PC-3 (cell line): ENCODE data around the gene ACBD3. TPM values are rescaled to one million over a fixed set of nuclear protein-coding genes. Genes with fewer than 3 reads are reported as not detected.
A peak's percentile ranks its signal among the peaks of the same experiment; 100 is the strongest.

ENCODE experiments used
- ATAC-seq: fragments of 200-7000 bp; cut with Tn5 transposase; 2 replicates; pipeline ENCODE4 v1.9.1; 2020; ENCODE audit warnings: mild to moderate bottlenecking, moderate library complexity
- Bru-seq: library from RNA; stranded (reverse); fragments of 400-500 nt; gene quantifications from one replicate; lab custom pipeline; 2021; lab: Mats Ljungman, UMichigan
- BruChase-seq, 2 experiments: library from RNA; stranded (reverse); fragments of 400-500 nt; gene quantifications; one replicate each; lab custom pipeline; 2021; lab: Mats Ljungman, UMichigan
- BruUV-seq: library from RNA; stranded (reverse); fragments of 400-500 nt; replicated peaks from 2 replicates; lab custom pipeline; 2021; lab: Mats Ljungman, UMichigan
- CTCF ChIA-PET: fragments of 300-600 bp; sonication (Branson Sonifier 250); formaldehyde crosslinking; loops from one replicate; lab custom pipeline; 2022; ENCODE audit warnings: antibody characterized with exemption; lab: Charles Lee
- POLR2A ChIA-PET: fragments of 300-600 bp; sonication (Branson Sonifier 250); formaldehyde crosslinking; loops from one replicate; lab custom pipeline; 2022; ENCODE audit warnings: antibody characterized with exemption; ENCODE audit not compliant: unreplicated experiment; lab: Charles Lee
- DNase-seq: peaks from one replicate; pipeline ENCODE4 v3.0.0-alpha.2; 2015
- H2AFZ ChIP-seq: fragments of 300-600 bp; sonication (generic); 2 replicates; pipeline ENCODE4 v1.6.0; 2016; ENCODE audit warnings: antibody characterized with exemption, low read length
- H3F3A ChIP-seq: fragments of 300-600 bp; sonication (generic); one replicate; pipeline ENCODE4 v1.6.0; 2017; ENCODE audit warnings: antibody characterized with exemption, low read length, control low read depth, mild to moderate bottlenecking; ENCODE audit not compliant: unreplicated experiment
- H3K27ac ChIP-seq: fragments of 300-600 bp; sonication (generic); 2 replicates; pipeline ENCODE4 v1.5.1; 2016; ENCODE audit warnings: mild to moderate bottlenecking, low read length
- H3K27me3 ChIP-seq: fragments of 300-600 bp; sonication (generic); 2 replicates; pipeline ENCODE4 v1.6.1; 2016; ENCODE audit warnings: low read length, mixed read lengths
- H3K36me3 ChIP-seq: fragments of 300-600 bp; sonication (generic); 2 replicates; pipeline ENCODE4 v1.6.1; 2016; ENCODE audit warnings: low read depth, mixed run types, low read length, mixed read lengths
- H3K4me1 ChIP-seq: fragments of 300-600 bp; sonication (generic); 2 replicates; pipeline ENCODE4 v1.5.1; 2016; ENCODE audit warnings: low read length; ENCODE audit not compliant: insufficient read depth
- H3K4me2 ChIP-seq: fragments of 300-600 bp; sonication (generic); 2 replicates; pipeline ENCODE4 v1.6.0; 2016; ENCODE audit warnings: low read length
- H3K4me3 ChIP-seq: fragments of 300-600 bp; sonication (generic); 2 replicates; pipeline ENCODE4 v1.5.1; 2016; ENCODE audit warnings: mild to moderate bottlenecking, low read length, mixed read lengths
- H3K79me2 ChIP-seq: fragments of 300-600 bp; sonication (generic); 2 replicates; pipeline ENCODE4 v1.6.1; 2017; ENCODE audit warnings: low read length, mixed read lengths
- H3K9ac ChIP-seq: fragments of 300-600 bp; sonication (generic); 2 replicates; pipeline ENCODE4 v1.6.0; 2016; ENCODE audit warnings: mild to moderate bottlenecking, low read length
- H3K9me2 ChIP-seq: fragments of 300-600 bp; sonication (generic); replicated peaks from 2 replicates; pipeline ENCODE4 v1.6.1; 2016; ENCODE audit warnings: mixed run types, low read length, mixed read lengths
- H3K9me3 ChIP-seq: fragments of 300-600 bp; sonication (generic); 2 replicates; pipeline ENCODE4 v1.6.1; 2016; ENCODE audit warnings: low read length, mixed read lengths
- H4K20me1 ChIP-seq: fragments of 300-600 bp; sonication (generic); 2 replicates; pipeline ENCODE4 v1.6.1; 2016; ENCODE audit warnings: low read length, mixed read lengths
- EZH2 ChIP-seq: fragments of 300-600 bp; sonication (generic); IDR thresholded peaks from one replicate; pipeline ENCODE4 v1.6.1; 2017; ENCODE audit warnings: antibody characterized with exemption, mild to moderate bottlenecking, low read length; ENCODE audit not compliant: unreplicated experiment
- EZH2phosphoT487 ChIP-seq: fragments of 300-600 bp; sonication (generic); IDR thresholded peaks from 2 replicates; pipeline ENCODE4 v1.6.1; 2018; ENCODE audit warnings: mild to moderate bottlenecking, antibody characterized with exemption, low read length, borderline replicate concordance
- intact Hi-C: fragments of 100-400 bp; cut with micrococcal nuclease; formaldehyde crosslinking; loops from 2 replicates; pipeline ENCODE4 v1.9.0; 2023
- long read RNA-seq: library from polyadenylated mRNA; unstranded; transcript quantifications from one replicate; pipeline ENCODE4 v2.0.0, GENCODE V29; 2021; ENCODE audit not compliant: unreplicated experiment
- total RNA-seq: library from RNA; depleted of rRNA; stranded (reverse); fragments of >200 nt; gene quantifications from 2 replicates; pipeline ENCODE4 v1.2.3, GENCODE V29; 2014; rRNA removed
- TF ChIP-seq, protein P1 (sequence below): fragments of 300-600 bp; sonication (generic); conservative IDR thresholded peaks from 2 replicates; pipeline ENCODE4 v1.5.1; 2017; ENCODE audit warnings: antibody characterized with exemption, low read depth, mild to moderate bottlenecking, low read length

The ACBD3 gene
- 62.2 and 62.9 TPM in 2 replicates for total RNA-seq
- percentile 98 among the genes with signal in this experiment for Bru-seq, nascent RNA
- percentile 97 among the genes with signal in this experiment for BruChase-seq, experiment 1, labeled RNA remaining after a 6-hour chase
- BruChase-seq, experiment 2, labeled RNA remaining after a 2-hour chase, result percentile 98 among the genes with signal in this experiment
- long read RNA-seq, transcript ACBD3-201 (8 exons, 3,573 nt), result major isoform, 357 of 492 reads
- long read RNA-seq, partial matches to known transcripts, result 74 of 492 reads
- long read RNA-seq, other reads (novel, unspliced or antisense), result 61 of 492 reads

DNA sequence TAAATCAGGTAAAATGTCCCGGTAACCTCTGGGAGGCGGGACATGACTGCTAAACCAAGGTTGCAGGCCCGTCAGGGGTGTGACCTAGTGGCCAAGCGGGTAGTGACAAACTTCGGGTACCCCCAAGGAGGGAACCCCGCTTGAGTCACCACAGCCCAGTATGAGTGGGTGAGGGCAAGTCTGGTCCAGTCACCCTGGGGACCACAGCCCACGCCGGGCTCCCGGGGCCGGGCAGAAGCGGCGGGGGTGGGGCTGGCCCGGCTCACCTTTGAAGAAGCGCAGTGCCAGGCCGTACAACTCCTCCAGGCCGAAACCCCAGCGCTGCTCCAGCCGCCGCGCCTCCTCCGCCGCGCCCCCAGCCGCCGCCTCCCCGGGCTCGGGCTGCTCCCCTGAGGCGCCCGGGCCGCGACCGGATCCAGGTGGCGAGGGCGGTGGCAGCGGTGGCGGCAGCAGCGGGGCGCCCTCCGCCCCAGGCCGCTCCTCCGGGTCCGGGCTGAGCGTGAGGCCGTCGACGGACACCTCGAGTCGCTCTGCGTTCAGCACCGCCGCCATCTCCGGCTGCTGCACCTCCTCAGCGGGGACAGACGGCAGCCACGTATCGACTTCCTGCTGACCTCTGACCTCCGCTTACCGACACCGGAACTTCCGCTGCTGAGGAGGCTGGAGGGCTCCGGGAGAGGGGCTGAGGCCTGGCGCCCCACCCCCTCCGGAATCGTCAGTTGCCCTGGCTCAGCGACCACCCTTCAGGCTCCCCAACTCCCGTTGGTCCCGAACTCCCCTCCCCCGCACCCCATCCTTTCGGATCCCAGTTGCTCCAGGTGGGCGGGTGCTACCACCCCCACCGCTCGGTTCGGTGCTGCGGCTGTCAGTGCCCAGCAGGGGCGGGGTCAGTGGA, at the start of gene ACBD3:
ACBD3 (minus strand) TSS at position 618 of the 895 bp plus-strand sequence; CDS start at position 552, 66 bp downstream.
- H3K9ac ChIP-seq, result peak within 1 kb of the TSS; percentile 84
- TF ChIP-seq EZH2phosphoT487 (no peak), EZH2 (no peak)
- TF ChIP-seq, protein P1, sequence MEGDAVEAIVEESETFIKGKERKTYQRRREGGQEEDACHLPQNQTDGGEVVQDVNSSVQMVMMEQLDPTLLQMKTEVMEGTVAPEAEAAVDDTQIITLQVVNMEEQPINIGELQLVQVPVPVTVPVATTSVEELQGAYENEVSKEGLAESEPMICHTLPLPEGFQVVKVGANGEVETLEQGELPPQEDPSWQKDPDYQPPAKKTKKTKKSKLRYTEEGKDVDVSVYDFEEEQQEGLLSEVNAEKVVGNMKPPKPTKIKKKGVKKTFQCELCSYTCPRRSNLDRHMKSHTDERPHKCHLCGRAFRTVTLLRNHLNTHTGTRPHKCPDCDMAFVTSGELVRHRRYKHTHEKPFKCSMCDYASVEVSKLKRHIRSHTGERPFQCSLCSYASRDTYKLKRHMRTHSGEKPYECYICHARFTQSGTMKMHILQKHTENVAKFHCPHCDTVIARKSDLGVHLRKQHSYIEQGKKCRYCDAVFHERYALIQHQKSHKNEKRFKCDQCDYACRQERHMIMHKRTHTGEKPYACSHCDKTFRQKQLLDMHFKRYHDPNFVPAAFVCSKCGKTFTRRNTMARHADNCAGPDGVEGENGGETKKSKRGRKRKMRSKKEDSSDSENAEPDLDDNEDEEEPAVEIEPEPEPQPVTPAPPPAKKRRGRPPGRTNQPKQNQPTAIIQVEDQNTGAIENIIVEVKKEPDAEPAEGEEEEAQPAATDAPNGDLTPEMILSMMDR, result 0 out of 2 replicates have a peak, but pooled peaks have one; percentile 12
- peak within 1 kb of the TSS; percentile 42 for H3K27ac ChIP-seq
- no peaks in the 10 kb centered on the region for H3K9me2 ChIP-seq
- H4K20me1 ChIP-seq, result peaks cover 29% of the 10 kb centered on the region
- POLR2A ChIA-PET, result interaction anchor here (0.6 kb wide), 1 partner anchor 29 kb away, joined by 3 read pairs; no protein-coding TSS in a partner anchor
- H2AFZ ChIP-seq, result peak within 1 kb of the TSS; percentile 94
- no TSS peak for BruUV-seq
- H3K79me2 ChIP-seq, result peaks cover 59% of the 10 kb centered on the region
- H3K4me1 ChIP-seq, result peaks cover 27% of the 10 kb centered on the region
- no peaks in the 10 kb centered on the region for H3F3A ChIP-seq
- DNase-seq, result peak; percentile 95
- intact Hi-C loops, result loop anchor here (2.0 to 5.0 kb wide), 3 partner anchors 62 to 1981 kb away; partner anchors contain the start of genes IBA57 and LIN9
- peak within 1 kb of the TSS; percentile 80 for H3K4me3 ChIP-seq
- no peaks in the 10 kb centered on the region for H3K27me3 ChIP-seq
- CTCF ChIA-PET, result interaction anchor here (0.5 kb wide), 1 partner anchor 63 kb away, joined by 4 read pairs; no protein-coding TSS in a partner anchor
- peak; percentile 94 for ATAC-seq
- peaks cover under 1% of the 10 kb centered on the region; the same call in 1 of the 2 replicates for H3K36me3 ChIP-seq
- no peaks in the 10 kb centered on the region for H3K9me3 ChIP-seq
- H3K4me2 ChIP-seq, result peak within 1 kb of the TSS; percentile 90

DNA sequence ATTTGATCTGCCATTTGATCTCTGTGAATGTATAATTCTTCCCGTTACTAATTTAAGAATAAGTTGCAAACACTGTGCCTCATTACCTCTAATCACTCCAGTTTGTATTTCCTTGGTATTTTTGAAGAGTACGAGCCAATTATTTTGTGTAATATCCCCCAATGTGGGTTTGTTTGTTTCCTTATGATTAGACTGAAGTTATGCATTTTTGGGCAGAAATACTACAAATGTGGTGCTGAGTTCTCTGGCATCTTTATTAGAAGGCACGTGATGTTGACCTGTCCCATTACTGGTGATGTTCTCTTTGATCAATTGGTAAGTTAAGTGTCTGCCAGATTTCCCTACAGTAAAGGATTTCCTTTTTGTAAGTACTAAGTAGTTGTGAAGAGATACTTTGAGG, 47.3 kb upstream of the ACBD3 start:
- Histone ChIP-seq H3K9ac (no peak overlapping the region), H3K4me3 (no peak overlapping the region), H3K9me3 (no peaks in the 10 kb centered on the region), H3K9me2 (no peaks in the 10 kb centered on the region), H3K79me2 (no peaks in the 10 kb centered on the region), H3K36me3 (peaks cover 48% of the 10 kb centered on the region), H3K27me3 (no peaks in the 10 kb centered on the region), H3K27ac (no peak overlapping the region), H3F3A (no peaks in the 10 kb centered on the region), H3K4me2 (no peak overlapping the region), H2AFZ (no peak overlapping the region), H4K20me1 (no peaks in the 10 kb centered on the region), H3K4me1 (no peaks in the 10 kb centered on the region)
- no peak for DNase-seq
- ChIA-PET CTCF (no interaction called here), POLR2A (no interaction called here)
- intact Hi-C loops, result no loop called here
- ATAC-seq, result no peak
- BruUV-seq, result no TSS peak
- TF ChIP-seq EZH2phosphoT487 (no peak), EZH2 (no peak)
- TF ChIP-seq, protein P1, result no peak
